DND-41 (cell line): ENCODE results near the gene FHIT.

Source experiments
- ATAC-seq: fragments of 200-7000 bp; cut with Tn5 transposase; 3 replicates; pipeline ENCODE4 v1.9.1; 2021; ENCODE audit warnings: low read depth; ENCODE audit not compliant: insufficient read depth
- DNase-seq: peaks from one replicate; pipeline ENCODE4 v3.0.0-alpha.2; 2020
- H2AFZ ChIP-seq: 2 replicates; pipeline ENCODE4 v1.6.0; 2012; ENCODE audit warnings: low read depth, low read length
- H3K27ac ChIP-seq: 2 replicates; pipeline ENCODE4 v1.5.1; 2012; ENCODE audit warnings: low read length, inconsistent platforms
- H3K27me3 ChIP-seq: fragments of 200-600 bp; sonication (generic); 2 replicates; pipeline ENCODE4 v1.6.0; 2012; ENCODE audit warnings: low read length, mild to moderate bottlenecking, inconsistent platforms; ENCODE audit not compliant: insufficient read depth, poor library complexity
- H3K36me3 ChIP-seq: 2 replicates; pipeline ENCODE4 v1.5.1; 2012; ENCODE audit warnings: low read length, inconsistent platforms; ENCODE audit not compliant: insufficient read depth
- H3K4me1 ChIP-seq: 2 replicates; pipeline ENCODE4 v1.5.1; 2012; ENCODE audit warnings: mild to moderate bottlenecking, low read length; ENCODE audit not compliant: insufficient read depth
- H3K4me2 ChIP-seq: 2 replicates; pipeline ENCODE4 v1.6.0; 2012; ENCODE audit warnings: mild to moderate bottlenecking, moderate library complexity, low read length, inconsistent platforms; ENCODE audit not compliant: insufficient read depth
- H3K4me3 ChIP-seq, 2 experiments: fragments of 200-600 bp in 1 of 2; shearing (Covaris generic) in 1 of 2; 2 replicates each; pipeline ENCODE4 v1.5.1; 2012 to 2016; ENCODE audit warnings: inconsistent platforms in 2 of 2, low read length in 2 of 2, mild to moderate bottlenecking in 2 of 2, low read depth in 1 of 2, moderate library complexity in 1 of 2
- H3K79me2 ChIP-seq: 2 replicates; pipeline ENCODE4 v1.6.0; 2012; ENCODE audit warnings: low read length, inconsistent platforms; ENCODE audit not compliant: insufficient read depth
- H3K9ac ChIP-seq: 2 replicates; pipeline ENCODE4 v1.6.0; 2012; ENCODE audit warnings: low read depth, mild to moderate bottlenecking, inconsistent platforms, low read length, moderate library complexity
- H3K9me3 ChIP-seq: 2 replicates; pipeline ENCODE4 v1.5.1; 2012; ENCODE audit warnings: low read length, moderate library complexity, mild to moderate bottlenecking, inconsistent platforms; ENCODE audit not compliant: insufficient read depth, severe bottlenecking
- H4K20me1 ChIP-seq: 2 replicates; pipeline ENCODE4 v1.6.0; 2012; ENCODE audit warnings: low read length; ENCODE audit not compliant: insufficient read depth
- EZH2 ChIP-seq: IDR thresholded peaks from 3 replicates; pipeline ENCODE4 v1.6.1; 2012; ENCODE audit warnings: borderline replicate concordance, low read depth, mild to moderate bottlenecking, moderate library complexity, low read length, inconsistent platforms; ENCODE audit not compliant: severe bottlenecking
- TF ChIP-seq, protein P1 (sequence below): IDR thresholded peaks from 2 replicates; pipeline ENCODE4 v1.5.1; 2012; ENCODE audit warnings: borderline replicate concordance, low read length, moderate library complexity, mild to moderate bottlenecking; ENCODE audit not compliant: poor library complexity, severe bottlenecking; ENCODE audit errors: extremely low read depth

Gene FHIT

DNA sequence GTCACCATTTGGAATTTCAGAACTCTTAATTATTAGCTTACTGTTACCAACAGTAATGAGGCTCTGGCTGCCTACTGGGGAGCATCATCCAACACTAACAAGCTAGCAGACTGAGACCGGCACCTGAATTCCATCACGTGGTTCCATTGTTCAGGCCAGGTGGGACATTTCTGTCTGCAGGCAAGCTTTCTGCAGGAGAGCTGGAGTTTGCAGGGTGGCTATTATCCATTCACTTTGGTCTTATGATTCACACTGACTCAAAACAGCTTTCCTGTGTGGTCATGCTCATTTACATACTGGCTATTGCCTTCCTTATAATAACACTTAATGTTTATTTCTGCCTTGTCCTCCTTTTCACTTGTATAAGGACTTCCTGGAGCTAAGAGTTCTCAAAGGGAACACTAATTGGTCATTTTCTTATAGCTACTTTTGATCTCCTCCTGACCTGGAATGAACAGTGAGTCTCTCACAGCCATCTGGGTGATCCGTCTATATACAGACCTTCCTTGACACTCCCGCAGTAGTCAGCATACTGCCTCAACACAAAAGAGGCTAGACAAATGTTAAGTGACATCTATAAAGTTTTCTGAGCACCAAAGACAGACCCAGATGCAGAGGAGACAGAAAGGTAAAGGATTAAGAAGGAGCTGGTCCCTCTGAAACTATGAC lies 695.4 kb downstream of the FHIT start:
- DNase-seq (no peak), ATAC-seq (no peak)
- Histone ChIP-seq H3K4me2 (no peak overlapping the region), H3K27me3 (no peaks in the 10 kb centered on the region), H2AFZ (no peak overlapping the region), H3K9me3 (no peaks in the 10 kb centered on the region), H3K9ac (no peak overlapping the region), H3K27ac (no peak overlapping the region), H4K20me1 (no peaks in the 10 kb centered on the region), H3K4me3 (no peak overlapping the region), H3K4me1 (no peaks in the 10 kb centered on the region), H3K36me3 (no peaks in the 10 kb centered on the region), H3K79me2 (no peaks in the 10 kb centered on the region)
- no peak for TF ChIP-seq EZH2
- TF ChIP-seq, protein P1, sequence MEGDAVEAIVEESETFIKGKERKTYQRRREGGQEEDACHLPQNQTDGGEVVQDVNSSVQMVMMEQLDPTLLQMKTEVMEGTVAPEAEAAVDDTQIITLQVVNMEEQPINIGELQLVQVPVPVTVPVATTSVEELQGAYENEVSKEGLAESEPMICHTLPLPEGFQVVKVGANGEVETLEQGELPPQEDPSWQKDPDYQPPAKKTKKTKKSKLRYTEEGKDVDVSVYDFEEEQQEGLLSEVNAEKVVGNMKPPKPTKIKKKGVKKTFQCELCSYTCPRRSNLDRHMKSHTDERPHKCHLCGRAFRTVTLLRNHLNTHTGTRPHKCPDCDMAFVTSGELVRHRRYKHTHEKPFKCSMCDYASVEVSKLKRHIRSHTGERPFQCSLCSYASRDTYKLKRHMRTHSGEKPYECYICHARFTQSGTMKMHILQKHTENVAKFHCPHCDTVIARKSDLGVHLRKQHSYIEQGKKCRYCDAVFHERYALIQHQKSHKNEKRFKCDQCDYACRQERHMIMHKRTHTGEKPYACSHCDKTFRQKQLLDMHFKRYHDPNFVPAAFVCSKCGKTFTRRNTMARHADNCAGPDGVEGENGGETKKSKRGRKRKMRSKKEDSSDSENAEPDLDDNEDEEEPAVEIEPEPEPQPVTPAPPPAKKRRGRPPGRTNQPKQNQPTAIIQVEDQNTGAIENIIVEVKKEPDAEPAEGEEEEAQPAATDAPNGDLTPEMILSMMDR = no peak

DNA sequence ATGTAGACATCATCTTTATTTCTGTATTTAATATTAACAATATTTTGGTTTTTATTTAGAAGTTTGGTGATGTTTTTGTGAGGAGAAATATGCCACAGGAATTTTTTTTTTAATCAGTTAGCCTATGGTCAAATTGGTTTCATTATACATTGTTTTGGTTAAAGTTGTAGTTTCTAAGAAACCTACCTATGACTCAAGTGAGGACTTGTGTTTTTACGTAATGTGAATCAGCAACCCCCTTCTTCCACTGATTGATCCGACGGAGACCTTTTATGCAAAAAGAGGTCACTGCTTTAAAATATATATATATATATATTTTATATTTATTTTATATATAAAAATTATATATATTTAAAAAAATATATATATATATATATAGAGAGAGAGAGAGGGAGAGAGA lies 698.1 kb downstream of the FHIT start:
- no peak for ATAC-seq
- no peak for TF ChIP-seq EZH2
- TF ChIP-seq, protein P1 = no peak

DNA sequence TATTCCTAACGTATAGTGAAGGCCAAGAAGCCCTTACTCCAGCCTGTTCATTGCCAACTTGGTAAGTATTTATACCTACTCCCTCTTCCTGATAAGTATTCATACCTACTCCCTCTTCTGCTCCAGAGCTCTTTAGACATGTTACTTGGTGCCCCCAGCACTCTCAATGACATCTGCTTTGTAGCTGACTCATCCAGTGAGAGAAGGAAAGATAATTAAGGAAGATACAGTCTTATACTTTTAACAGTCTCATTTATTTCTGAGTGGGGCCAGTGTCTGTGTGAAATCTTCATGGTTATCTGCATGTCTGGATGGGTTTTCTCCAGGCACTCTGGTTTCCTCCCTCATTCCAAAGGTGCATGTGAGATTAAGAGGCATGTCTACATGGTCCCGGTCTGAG lies 698.7 kb downstream of the FHIT start:
- H3K4me2 ChIP-seq = no peak overlapping the region
- ATAC-seq = no peak

More for the DNA sequence above, 698.1 kb downstream of the FHIT start:
- no peak overlapping the region for H3K4me2 ChIP-seq
- no peak for DNase-seq
- H3K27me3 ChIP-seq = no peaks in the 10 kb centered on the region
- no peak overlapping the region for H3K4me3 ChIP-seq
- H4K20me1 ChIP-seq = no peaks in the 10 kb centered on the region
- no peak overlapping the region for H2AFZ ChIP-seq
- no peak overlapping the region for H3K27ac ChIP-seq
- no peak overlapping the region for H3K9ac ChIP-seq
- no peaks in the 10 kb centered on the region for H3K36me3 ChIP-seq
- H3K79me2 ChIP-seq = no peaks in the 10 kb centered on the region
- no peaks in the 10 kb centered on the region for H3K9me3 ChIP-seq
- no peaks in the 10 kb centered on the region for H3K4me1 ChIP-seq

More for the DNA sequence above, 698.7 kb downstream of the FHIT start:
- Histone ChIP-seq H3K9me3 (no peaks in the 10 kb centered on the region), H3K79me2 (no peaks in the 10 kb centered on the region), H3K4me3 (no peak overlapping the region), H4K20me1 (no peaks in the 10 kb centered on the region), H3K27ac (no peak overlapping the region), H3K36me3 (no peaks in the 10 kb centered on the region), H3K4me1 (no peaks in the 10 kb centered on the region), H3K9ac (no peak overlapping the region), H2AFZ (no peak overlapping the region), H3K27me3 (no peaks in the 10 kb centered on the region)
- TF ChIP-seq, protein P1 = no peak
- no peak for TF ChIP-seq EZH2
- no peak for DNase-seq
